Measurements from ENCODE around the gene LAGE3. TPM values are rescaled to one million over a fixed set of nuclear protein-coding genes. Genes with fewer than 3 reads are reported as not detected.
A peak's percentile ranks its signal among the peaks of the same experiment; 100 is the strongest.

Gene LAGE3
- total RNA-seq, 4 donors from 2014 or later: 26.0 to 72.5 (median 29.3) TPM

DNA sequence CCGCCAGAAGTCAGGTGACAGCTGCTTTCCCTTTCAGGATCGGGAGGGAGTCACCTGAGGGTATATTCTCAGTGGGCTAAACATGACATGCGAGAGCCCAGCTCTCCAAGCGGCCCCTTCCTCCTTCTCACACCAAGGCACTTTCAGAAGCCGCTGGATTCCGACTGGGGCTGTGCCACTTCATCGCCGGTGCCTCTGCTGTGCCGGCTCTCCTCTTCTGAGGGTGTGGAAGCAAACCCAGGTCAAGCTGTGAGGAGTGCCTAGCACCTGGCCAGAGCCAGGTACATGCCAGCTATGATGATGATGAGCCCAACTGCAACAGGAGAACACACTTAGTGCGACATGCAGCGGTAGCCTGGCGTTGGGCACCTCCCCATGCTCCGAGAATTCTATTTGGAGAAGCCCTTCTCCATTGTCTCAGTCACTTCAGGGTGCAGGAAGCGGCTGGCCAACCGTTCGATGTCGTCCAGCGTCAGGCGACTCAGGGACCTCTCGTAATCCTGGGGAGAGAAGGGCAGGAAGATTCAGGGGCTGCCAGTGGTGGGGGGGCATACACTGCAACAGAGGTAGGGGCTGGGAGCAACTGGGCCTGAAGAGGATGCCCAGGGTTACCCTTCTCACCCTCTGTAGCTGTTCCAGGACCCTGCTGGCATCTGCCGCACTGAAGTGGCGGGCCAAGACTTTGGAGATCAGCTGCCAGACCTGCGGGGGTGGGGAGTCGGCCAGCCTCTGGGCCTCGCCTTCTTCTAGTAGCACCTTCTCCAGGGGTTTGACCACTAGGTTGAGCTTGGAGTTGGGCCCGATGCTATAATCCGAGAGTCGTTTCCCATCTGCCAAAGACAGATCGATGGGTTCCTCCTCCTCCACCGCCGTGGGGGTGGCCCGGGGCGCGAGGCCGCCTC, 6.3 kb upstream of the LAGE3 start:
- Histone ChIP-seq H3K9me3 (no peaks in the 10 kb centered on the region), H3K36me3 (no peaks in the 10 kb centered on the region), H3K4me1 (peaks cover 17 to 32% of the 10 kb centered on the region in 2 donors), H3K27me3 (no peaks in the 10 kb centered on the region), H3K4me3 (peak overlapping the region; percentile 55 to 67 (median 64)), H3K27ac (peak overlapping the region; percentile 81 to 91 (median 85))
- intact Hi-C loops (cut with DNase I; ENCODE audit: low total_unique reads) (loop anchor here (5.0 kb wide), 2 partner anchors 73 to 88 kb away; partner anchors contain the start of genes RPL10 and TAFAZZIN), in situ Hi-C loops (cut with MboI; ENCODE audit: low sequenced_read_pairs in 4 of 4) (no loop called here)
- ATAC-seq: peak in 1 of 2 donors; percentile 40
- no peak for TF ChIP-seq POLR2A (IDR thresholded peaks at IDR 0.05)
- TF ChIP-seq, protein P1, sequence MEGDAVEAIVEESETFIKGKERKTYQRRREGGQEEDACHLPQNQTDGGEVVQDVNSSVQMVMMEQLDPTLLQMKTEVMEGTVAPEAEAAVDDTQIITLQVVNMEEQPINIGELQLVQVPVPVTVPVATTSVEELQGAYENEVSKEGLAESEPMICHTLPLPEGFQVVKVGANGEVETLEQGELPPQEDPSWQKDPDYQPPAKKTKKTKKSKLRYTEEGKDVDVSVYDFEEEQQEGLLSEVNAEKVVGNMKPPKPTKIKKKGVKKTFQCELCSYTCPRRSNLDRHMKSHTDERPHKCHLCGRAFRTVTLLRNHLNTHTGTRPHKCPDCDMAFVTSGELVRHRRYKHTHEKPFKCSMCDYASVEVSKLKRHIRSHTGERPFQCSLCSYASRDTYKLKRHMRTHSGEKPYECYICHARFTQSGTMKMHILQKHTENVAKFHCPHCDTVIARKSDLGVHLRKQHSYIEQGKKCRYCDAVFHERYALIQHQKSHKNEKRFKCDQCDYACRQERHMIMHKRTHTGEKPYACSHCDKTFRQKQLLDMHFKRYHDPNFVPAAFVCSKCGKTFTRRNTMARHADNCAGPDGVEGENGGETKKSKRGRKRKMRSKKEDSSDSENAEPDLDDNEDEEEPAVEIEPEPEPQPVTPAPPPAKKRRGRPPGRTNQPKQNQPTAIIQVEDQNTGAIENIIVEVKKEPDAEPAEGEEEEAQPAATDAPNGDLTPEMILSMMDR (IDR thresholded peaks at IDR 0.05 in 4 of 5, conservative IDR thresholded peaks at IDR 0.05 in 1 of 5): no peak
- DNase-seq: peak in 1 of 2 donors; percentile 60

DNA sequence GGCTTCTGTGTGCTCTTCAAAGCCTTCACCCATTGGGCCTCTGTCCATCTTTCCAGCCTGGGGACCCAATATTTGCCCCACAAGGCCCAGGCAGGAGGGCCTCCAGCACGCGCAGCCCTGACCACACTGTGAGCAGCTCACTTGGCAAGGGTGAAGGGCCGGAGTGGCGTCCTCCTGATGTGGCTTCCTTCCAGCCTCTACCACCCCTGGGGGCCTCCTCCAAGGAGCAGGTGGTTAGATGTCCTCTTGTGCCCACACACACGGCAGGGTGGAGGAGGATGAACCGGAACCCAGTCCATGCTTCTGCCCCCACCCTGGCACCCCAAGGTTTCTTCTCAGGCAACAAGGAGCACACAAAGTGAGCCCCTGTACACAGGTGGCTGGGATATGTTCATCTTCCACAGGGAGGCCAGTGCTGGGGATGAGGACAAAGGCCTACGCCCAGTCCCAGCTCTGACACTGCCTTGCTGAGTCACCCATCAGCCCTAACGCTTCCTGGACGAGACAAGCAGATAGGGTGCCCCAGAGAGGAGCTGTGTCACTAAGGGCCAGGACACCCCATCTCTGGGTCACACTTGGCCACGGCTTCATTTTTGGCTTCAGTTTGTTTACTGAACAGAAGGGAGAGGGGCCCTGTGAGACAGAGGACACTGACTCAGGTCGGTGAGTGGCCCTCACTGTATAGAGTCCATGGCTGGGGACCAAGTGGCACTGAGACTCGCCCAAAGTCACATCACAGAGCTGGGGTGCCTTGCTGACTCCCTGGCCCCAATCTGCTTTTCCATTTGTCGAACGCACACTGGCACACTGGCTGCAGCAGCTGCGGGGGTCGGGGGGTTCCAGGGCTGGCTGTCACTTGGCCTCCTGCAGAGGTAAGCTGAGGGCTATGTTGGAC, 5.4 kb upstream of the LAGE3 start:
- in situ Hi-C loops (cut with MboI; ENCODE audit: low sequenced_read_pairs in 4 of 4): no loop called here

DNA sequence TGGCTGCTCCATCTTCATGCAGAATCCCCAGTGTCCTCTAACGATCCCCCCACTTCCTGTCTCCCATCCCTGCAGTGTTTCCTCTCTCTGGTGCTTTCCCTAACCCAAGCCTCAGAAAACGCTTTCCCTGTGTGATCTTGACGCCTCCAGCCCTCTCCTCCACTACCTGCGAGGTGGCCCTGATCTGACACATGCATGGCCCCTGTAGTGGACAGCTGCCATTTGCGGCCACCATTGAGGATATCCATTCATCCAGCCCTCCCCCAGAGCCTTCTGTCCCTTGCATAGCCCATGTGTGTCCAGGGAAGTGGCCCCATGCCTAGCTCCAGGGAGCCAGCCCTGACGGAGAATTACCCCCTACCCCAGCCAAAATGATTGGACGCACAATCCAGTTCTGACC, 4.2 kb upstream of the LAGE3 start:
- Histone ChIP-seq H3K36me3 (no peaks in the 10 kb centered on the region), H3K4me1 (peaks cover 17 to 28% of the 10 kb centered on the region in 2 donors), H3K27ac (peak overlapping the region in 3 of 4 donors; percentile 81 to 91 (median 88)), H3K27me3 (no peaks in the 10 kb centered on the region), H3K4me3 (no peak overlapping the region), H3K9me3 (no peaks in the 10 kb centered on the region)
- in situ Hi-C loops (cut with MboI; ENCODE audit: low sequenced_read_pairs in 4 of 4): no loop called here
- no peak for DNase-seq
- intact Hi-C loops (cut with DNase I; ENCODE audit: low total_unique reads): no loop called here
- no peak for ATAC-seq
- TF ChIP-seq, protein P1 (IDR thresholded peaks at IDR 0.05 in 4 of 5, conservative IDR thresholded peaks at IDR 0.05 in 1 of 5): no peak
- no peak for TF ChIP-seq POLR2A (IDR thresholded peaks at IDR 0.05)

More for the DNA sequence above, 5.4 kb upstream of the LAGE3 start:
- Histone ChIP-seq H3K27ac (peak overlapping the region; percentile 81 to 91 (median 85)), H3K36me3 (no peaks in the 10 kb centered on the region), H3K4me1 (peaks cover 17 to 31% of the 10 kb centered on the region in 2 donors), H3K27me3 (no peaks in the 10 kb centered on the region), H3K9me3 (no peaks in the 10 kb centered on the region), H3K4me3 (no peak overlapping the region)
- ATAC-seq: peak; percentile 45 to 49
- intact Hi-C loops (cut with DNase I; ENCODE audit: low total_unique reads): loop anchor here (5.0 kb wide), 2 partner anchors 72 to 87 kb away; partner anchors contain the start of genes RPL10 and TAFAZZIN
- TF ChIP-seq POLR2A (IDR thresholded peaks at IDR 0.05): no peak
- TF ChIP-seq, protein P1 (IDR thresholded peaks at IDR 0.05 in 4 of 5, conservative IDR thresholded peaks at IDR 0.05 in 1 of 5): no peak
- DNase-seq: peak; percentile 14 to 52

DNA sequence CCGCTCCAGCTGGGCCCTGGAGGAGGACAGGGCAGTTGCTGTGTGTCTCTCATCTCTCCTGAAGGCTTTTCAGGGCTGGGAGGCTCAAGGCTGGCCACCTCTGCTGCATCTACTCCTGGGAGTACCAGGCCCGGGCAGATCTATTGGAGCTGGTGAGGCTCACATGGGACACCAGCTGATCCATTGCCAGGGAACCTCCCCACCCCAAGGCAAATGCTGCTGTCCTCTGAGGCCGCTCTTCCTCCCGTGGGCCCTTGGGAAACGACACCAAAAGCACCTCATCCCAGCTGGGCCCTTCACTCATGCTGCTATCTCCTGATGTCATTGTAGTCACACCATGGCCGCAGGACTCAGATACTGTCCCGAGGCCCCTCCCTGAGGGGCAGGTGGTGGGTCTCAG, 3.7 kb upstream of the LAGE3 start:
- intact Hi-C loops (cut with DNase I; ENCODE audit: low total_unique reads) (no loop called here), in situ Hi-C loops (cut with MboI; ENCODE audit: low sequenced_read_pairs in 4 of 4) (no loop called here)
- Histone ChIP-seq H3K4me1 (peaks cover 17 to 32% of the 10 kb centered on the region in 2 donors), H3K36me3 (no peaks in the 10 kb centered on the region), H3K27me3 (no peaks in the 10 kb centered on the region), H3K9me3 (no peaks in the 10 kb centered on the region), H3K4me3 (no peak overlapping the region), H3K27ac (peak overlapping the region in 3 of 4 donors; percentile 50 to 91 (median 57))
- ATAC-seq (no peak), DNase-seq (no peak)
- TF ChIP-seq, protein P1 (IDR thresholded peaks at IDR 0.05 in 4 of 5, conservative IDR thresholded peaks at IDR 0.05 in 1 of 5): no peak
- TF ChIP-seq POLR2A (IDR thresholded peaks at IDR 0.05): no peak
